Naive thymus-derived CD4-positive, alpha-beta T cell (primary cell): ENCODE measurements around the gene PITPNM3. TPM values are rescaled to one million over a fixed set of nuclear protein-coding genes. Genes with fewer than 3 reads are reported as not detected.

ENCODE experiments used
- ATAC-seq: fragments of 150-1000 bp; cut with Tn5 transposase; 2 replicates; pipeline ENCODE4 v1.10.0; 2021; ENCODE audit warnings: mild to moderate bottlenecking, moderate library complexity
- CTCF ChIA-PET: fragments of 350-600 bp; sonication (Branson Sonifier 250); formaldehyde crosslinking; loops from one replicate; lab custom pipeline; 2021; ENCODE audit warnings: antibody characterized with exemption; lab: Charles Lee
- POLR2A ChIA-PET: fragments of 350-600 bp; sonication (Branson Sonifier 250); formaldehyde crosslinking; loops from one replicate; lab custom pipeline; 2021; ENCODE audit warnings: antibody characterized with exemption, inconsistent platforms; lab: Charles Lee
- DNase-seq, 9 donors: peaks; one replicate each; pipeline versions ENCODE4 v3.0.0 to v3.0.0-alpha.2; 2020 to 2022; ENCODE audit warnings: mixed read lengths in 1 of 9
- H3K27ac ChIP-seq: one replicate; pipeline ENCODE4 v1.7.0; 2013; ENCODE audit warnings: mild to moderate bottlenecking, low read depth, low read length, moderate library complexity
- H3K27me3 ChIP-seq, 2 donors: one replicate each; pipeline ENCODE4 v1.7.0; 2013; ENCODE audit warnings: low read length in 2 of 2, mild to moderate bottlenecking in 2 of 2, moderate library complexity in 2 of 2; ENCODE audit not compliant: control insufficient read depth in 2 of 2, insufficient read depth in 2 of 2
- H3K36me3 ChIP-seq, 3 experiments: 1 replicate in 2 of 3; 2 replicates in 1 of 3; pipeline ENCODE4 v1.7.0; 2013; ENCODE audit warnings: low read length in 3 of 3, mild to moderate bottlenecking in 3 of 3, moderate library complexity in 1 of 3; ENCODE audit not compliant: insufficient read depth in 3 of 3, control insufficient read depth in 2 of 3
- H3K4me1 ChIP-seq, 2 donors: one replicate each; pipeline ENCODE4 v1.7.0; 2013; ENCODE audit warnings: low read length in 2 of 2, mild to moderate bottlenecking in 2 of 2, moderate library complexity in 1 of 2; ENCODE audit not compliant: control insufficient read depth in 2 of 2, insufficient read depth in 2 of 2
- H3K4me3 ChIP-seq: 2 replicates; pipeline ENCODE4 v1.7.0; 2013; ENCODE audit warnings: mild to moderate bottlenecking, low read length
- H3K9me3 ChIP-seq, 3 experiments: 1 replicate in 2 of 3; 2 replicates in 1 of 3; pipeline ENCODE4 v1.7.0; 2013; ENCODE audit warnings: low read length in 3 of 3; ENCODE audit not compliant: control insufficient read depth in 2 of 3
- H3K27ac Mint-ChIP-seq, 9 donors: one replicate each; pipeline ENCODE4 v1.8.0; 2020 to 2022; ENCODE audit warnings: mixed read lengths in 9 of 9, mild to moderate bottlenecking in 8 of 9, moderate library complexity in 5 of 9, inconsistent platforms in 2 of 9
- H3K27me3 Mint-ChIP-seq, 5 donors: one replicate each; pipeline ENCODE4 v1.8.0; 2021 to 2022; ENCODE audit warnings: mixed read lengths in 5 of 5, mild to moderate bottlenecking in 1 of 5
- H3K36me3 Mint-ChIP-seq, 5 donors: one replicate each; pipeline ENCODE4 v1.8.0; 2020 to 2022; ENCODE audit warnings: mixed read lengths in 5 of 5, mild to moderate bottlenecking in 3 of 5, inconsistent platforms in 1 of 5
- H3K4me1 Mint-ChIP-seq, 7 donors: one replicate each; pipeline ENCODE4 v1.8.0; 2020 to 2022; ENCODE audit warnings: mixed read lengths in 7 of 7, mild to moderate bottlenecking in 3 of 7, inconsistent platforms in 1 of 7
- H3K4me3 Mint-ChIP-seq, 10 donors: one replicate each; pipeline ENCODE4 v1.8.0; 2020 to 2022; ENCODE audit warnings: mild to moderate bottlenecking in 10 of 10, mixed read lengths in 10 of 10, moderate library complexity in 6 of 10, inconsistent platforms in 2 of 10
- H3K9me3 Mint-ChIP-seq, 11 donors: one replicate each; pipeline ENCODE4 v1.8.0; 2020 to 2022; ENCODE audit warnings: mixed read lengths in 11 of 11, mild to moderate bottlenecking in 4 of 11, inconsistent platforms in 1 of 11, moderate library complexity in 1 of 11
- intact Hi-C, 2 donors: fragments of 100-400 bp; cut with micrococcal nuclease; formaldehyde crosslinking; loops; one replicate each; pipeline ENCODE4 v1.15.1; 2023
- polyA plus RNA-seq, 2 donors: library from polyadenylated mRNA; unstranded; fragments of 300-500 nt; fragmentation: Illumina TruSeq; gene quantifications; one replicate each; pipeline ENCODE4 v1.2.3, GENCODE V29; 2021
- total RNA-seq, 6 experiments: library from RNA in 5 of 6; stranded (reverse) in 5 of 6; gene quantifications; 1 replicate in 5 of 6; 2 replicates in 1 of 6; pipeline ENCODE4 v1.2.3 and lab custom pipeline; 2021 to 2026

The PITPNM3 gene
- total and polyA plus RNA-seq, 7 experiments from 2014 or later, result 0.04 to 0.58 (median 0.50) TPM; not detected in 1

GRCh38 chr17:6577686-6578263 is 21.4 kb upstream of the PITPNM3 start:
- no peaks in the 10 kb centered on the region for H3K27me3 ChIP-seq
- no peak overlapping the region for H3K4me3 Mint-ChIP-seq
- H3K27ac Mint-ChIP-seq, result no peak overlapping the region
- peaks cover 11 to 25% (median 19%) of the 10 kb centered on the region in 7 donors for H3K4me1 Mint-ChIP-seq
- ATAC-seq (no peak), DNase-seq (no peak)
- H3K27ac ChIP-seq, result no peak overlapping the region
- peaks cover 0 to 21% (median 0%) of the 10 kb centered on the region in 3 experiments for H3K36me3 ChIP-seq
- intact Hi-C loops, result no loop called here
- H3K27me3 Mint-ChIP-seq, result no peaks in the 10 kb centered on the region
- no peaks in the 10 kb centered on the region for H3K9me3 Mint-ChIP-seq
- no peaks in the 10 kb centered on the region for H3K9me3 ChIP-seq
- H3K36me3 Mint-ChIP-seq, result peaks cover 11 to 31% (median 14%) of the 10 kb centered on the region in 5 donors
- POLR2A ChIA-PET, result no interaction called here
- CTCF ChIA-PET, result no interaction called here
- H3K4me3 ChIP-seq, result no peak overlapping the region
- peaks cover 7 to 17% of the 10 kb centered on the region in 2 donors for H3K4me1 ChIP-seq

GRCh38 chr17:6576038-6576785 is 19.9 kb upstream of the PITPNM3 start:
- no peak overlapping the region for H3K27ac ChIP-seq
- H3K4me3 Mint-ChIP-seq, result peak overlapping the region in 3 of 10 donors; percentile 31 to 72 (median 32)
- POLR2A ChIA-PET, result no interaction called here
- intact Hi-C loops, result no loop called here
- H3K4me1 Mint-ChIP-seq, result peaks cover 11 to 25% (median 19%) of the 10 kb centered on the region in 7 donors
- no peak for DNase-seq
- no peak for ATAC-seq
- peaks cover 0 to 20% (median 11%) of the 10 kb centered on the region in 5 donors for H3K36me3 Mint-ChIP-seq
- H3K4me1 ChIP-seq, result peaks cover 7 to 17% of the 10 kb centered on the region in 2 donors
- CTCF ChIA-PET, result no interaction called here
- no peaks in the 10 kb centered on the region for H3K27me3 Mint-ChIP-seq
- H3K4me3 ChIP-seq, result no peak overlapping the region
- H3K9me3 Mint-ChIP-seq, result no peaks in the 10 kb centered on the region
- peaks cover 0 to 21% (median 0%) of the 10 kb centered on the region in 3 experiments for H3K36me3 ChIP-seq
- H3K27ac Mint-ChIP-seq, result peak overlapping the region in 2 of 9 donors; percentile 38 to 88
- H3K27me3 ChIP-seq, result no peaks in the 10 kb centered on the region
- H3K9me3 ChIP-seq, result no peaks in the 10 kb centered on the region

- POLR2A ChIA-PET, result no interaction called here
- no peaks in the 10 kb centered on the region for H3K27me3 Mint-ChIP-seq
- DNase-seq (no peak), ATAC-seq (no peak)
- peak overlapping the region in 7 of 10 donors; percentile 22 to 72 (median 35) for H3K4me3 Mint-ChIP-seq
- intact Hi-C loops, result no loop called here
- Histone ChIP-seq H3K27me3 (no peaks in the 10 kb centered on the region), H3K4me1 (peaks cover 7 to 17% of the 10 kb centered on the region in 2 donors), H3K27ac (no peak overlapping the region), H3K4me3 (no peak overlapping the region), H3K36me3 (peaks cover 0 to 21% (median 0%) of the 10 kb centered on the region in 3 experiments), H3K9me3 (no peaks in the 10 kb centered on the region)
- peaks cover 11 to 25% (median 19%) of the 10 kb centered on the region in 7 donors for H3K4me1 Mint-ChIP-seq
- CTCF ChIA-PET, result interaction anchor here (0.6 kb wide), 1 partner anchor 44 kb away, joined by 3 read pairs; no protein-coding TSS in a partner anchor
- H3K36me3 Mint-ChIP-seq, result peaks cover 0 to 20% (median 11%) of the 10 kb centered on the region in 5 donors
- H3K9me3 Mint-ChIP-seq, result no peaks in the 10 kb centered on the region
- H3K27ac Mint-ChIP-seq, result peak overlapping the region in 6 of 9 donors; percentile 10 to 72 (median 41)
Observed at GRCh38 chr17:6575596-6575988, 19.2 kb upstream of the PITPNM3 start.

- H3K9me3 ChIP-seq, result no peaks in the 10 kb centered on the region
- H3K27me3 ChIP-seq, result no peaks in the 10 kb centered on the region
- Mint-ChIP-seq H3K36me3 (peaks cover 0 to 20% (median 11%) of the 10 kb centered on the region in 5 donors), H3K27ac (peak overlapping the region in 7 of 9 donors; percentile 10 to 72 (median 44)), H3K4me1 (peaks cover 11 to 25% (median 19%) of the 10 kb centered on the region in 7 donors), H3K4me3 (peak overlapping the region in 8 of 10 donors; percentile 22 to 72 (median 52)), H3K27me3 (no peaks in the 10 kb centered on the region), H3K9me3 (no peaks in the 10 kb centered on the region)
- H3K27ac ChIP-seq, result no peak overlapping the region
- ChIA-PET POLR2A (no interaction called here), CTCF (interaction anchor here (0.6 kb wide), 1 partner anchor 44 kb away, joined by 3 read pairs; no protein-coding TSS in a partner anchor)
- no peak overlapping the region for H3K4me3 ChIP-seq
- intact Hi-C loops, result no loop called here
- H3K36me3 ChIP-seq, result peaks cover 0 to 21% (median 0%) of the 10 kb centered on the region in 3 experiments
- H3K4me1 ChIP-seq, result peaks cover 7 to 17% of the 10 kb centered on the region in 2 donors
- peak; percentile 77 for ATAC-seq
- DNase-seq, result peak in 2 of 9 donors; percentile 12 to 72
Observed at GRCh38 chr17:6574687-6575595, 18.6 kb upstream of the PITPNM3 start.

- Mint-ChIP-seq H3K27ac (peak overlapping the region in 2 of 9 donors; percentile 33 to 82), H3K36me3 (peaks cover 0 to 20% (median 11%) of the 10 kb centered on the region in 5 donors), H3K27me3 (no peaks in the 10 kb centered on the region), H3K4me3 (no peak overlapping the region), H3K4me1 (peaks cover 11 to 25% (median 19%) of the 10 kb centered on the region in 7 donors), H3K9me3 (no peaks in the 10 kb centered on the region)
- Histone ChIP-seq H3K4me3 (no peak overlapping the region), H3K9me3 (no peaks in the 10 kb centered on the region), H3K27me3 (no peaks in the 10 kb centered on the region), H3K36me3 (peaks cover 0 to 17% (median 0%) of the 10 kb centered on the region in 3 experiments), H3K4me1 (peaks cover 7 to 17% of the 10 kb centered on the region in 2 donors), H3K27ac (no peak overlapping the region)
- CTCF ChIA-PET, result no interaction called here
- intact Hi-C loops, result no loop called here
- DNase-seq, result no peak
- POLR2A ChIA-PET, result no interaction called here
- no peak for ATAC-seq
Observed at GRCh38 chr17:6573982-6574686, 17.8 kb upstream of the PITPNM3 start.
